Peyer's patch (tissue), 4 donors: ENCODE measurements around the gene OR8G1.

Experiments
- POLR2A ChIP-seq, 2 donors: fragments of 450-650 bp; IDR thresholded peaks; one replicate each; pipeline ENCODE4 v1.5.1; 2017; ENCODE audit warnings: antibody characterized with exemption in 2 of 2, mild to moderate bottlenecking in 2 of 2, moderate library complexity in 2 of 2
- TF ChIP-seq, protein P1 (sequence below), 6 experiments: fragments of 450-650 bp in 4 of 6; fragments of 200-600 bp in 2 of 6; sonication (generic) in 1 of 6; IDR thresholded peaks; one replicate each; pipeline ENCODE4 v1.5.1; 2017 to 2019; ENCODE audit warnings: antibody characterized with exemption in 6 of 6, mild to moderate bottlenecking in 3 of 6, moderate library complexity in 1 of 6

DNA sequence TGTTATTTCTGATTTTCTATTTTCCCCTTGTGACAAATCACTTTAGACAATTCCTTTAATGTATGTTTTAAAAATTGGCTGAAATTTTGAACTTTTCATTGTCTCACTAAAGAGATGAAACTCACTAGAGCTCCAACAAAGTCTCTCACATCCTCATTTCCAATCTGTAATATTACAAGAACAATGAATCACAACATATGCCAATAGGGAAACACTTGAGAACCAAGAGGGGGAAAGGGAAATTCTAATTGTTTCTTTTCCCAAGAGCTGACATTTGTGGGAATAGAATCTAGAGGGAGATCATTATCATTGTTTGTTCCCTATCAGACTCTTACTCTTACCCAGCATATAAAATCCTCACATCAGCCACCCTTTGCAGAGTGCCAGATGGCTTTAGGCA is 29.6 kb upstream of the OR8G1 start:
- no peak for TF ChIP-seq POLR2A (IDR thresholded peaks at IDR 0.05)
- TF ChIP-seq, protein P1, sequence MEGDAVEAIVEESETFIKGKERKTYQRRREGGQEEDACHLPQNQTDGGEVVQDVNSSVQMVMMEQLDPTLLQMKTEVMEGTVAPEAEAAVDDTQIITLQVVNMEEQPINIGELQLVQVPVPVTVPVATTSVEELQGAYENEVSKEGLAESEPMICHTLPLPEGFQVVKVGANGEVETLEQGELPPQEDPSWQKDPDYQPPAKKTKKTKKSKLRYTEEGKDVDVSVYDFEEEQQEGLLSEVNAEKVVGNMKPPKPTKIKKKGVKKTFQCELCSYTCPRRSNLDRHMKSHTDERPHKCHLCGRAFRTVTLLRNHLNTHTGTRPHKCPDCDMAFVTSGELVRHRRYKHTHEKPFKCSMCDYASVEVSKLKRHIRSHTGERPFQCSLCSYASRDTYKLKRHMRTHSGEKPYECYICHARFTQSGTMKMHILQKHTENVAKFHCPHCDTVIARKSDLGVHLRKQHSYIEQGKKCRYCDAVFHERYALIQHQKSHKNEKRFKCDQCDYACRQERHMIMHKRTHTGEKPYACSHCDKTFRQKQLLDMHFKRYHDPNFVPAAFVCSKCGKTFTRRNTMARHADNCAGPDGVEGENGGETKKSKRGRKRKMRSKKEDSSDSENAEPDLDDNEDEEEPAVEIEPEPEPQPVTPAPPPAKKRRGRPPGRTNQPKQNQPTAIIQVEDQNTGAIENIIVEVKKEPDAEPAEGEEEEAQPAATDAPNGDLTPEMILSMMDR (IDR thresholded peaks at IDR 0.05): no peak
